ENCODE measurements around the gene ANKMY1.

ANKMY1 gene

GRCh38 chr2:240462073-240462706 is 95.6 kb downstream of the ANKMY1 start:
- no peaks in the 10 kb centered on the region for H3K27me3 ChIP-seq
- no peaks in the 10 kb centered on the region for H3K9me3 ChIP-seq
- no peak overlapping the region for H3K4me3 ChIP-seq (ENCODE audit: low read depth, low read length)
- DNase-seq: peak; percentile 6
- no peaks in the 10 kb centered on the region; the same call in 1 of the 2 replicates for H3K36me3 ChIP-seq
- no peak for TF ChIP-seq CTCF (IDR thresholded peaks at IDR 0.05; ENCODE audit: low read depth, low read length)
- H3K4me1 ChIP-seq: peaks cover 24% of the 10 kb centered on the region

- Histone ChIP-seq H3K4me3 (ENCODE audit: low read depth, low read length) (no peak overlapping the region), H3K36me3 (no peaks in the 10 kb centered on the region; the same call in 1 of the 2 replicates), H3K4me1 (peaks cover 24% of the 10 kb centered on the region), H3K27me3 (no peaks in the 10 kb centered on the region), H3K9me3 (no peaks in the 10 kb centered on the region)
- DNase-seq: peak; percentile 5
- no peak for TF ChIP-seq CTCF (IDR thresholded peaks at IDR 0.05; ENCODE audit: low read depth, low read length)
Observed at GRCh38 chr2:240461471-240462072, 96.2 kb downstream of the ANKMY1 start.

GRCh38 chr2:240460781-240461431 is 96.9 kb downstream of the ANKMY1 start:
- DNase-seq: peak; percentile 23
- Histone ChIP-seq H3K4me3 (ENCODE audit: low read depth, low read length) (no peak overlapping the region), H3K36me3 (no peaks in the 10 kb centered on the region; the same call in 1 of the 2 replicates), H3K4me1 (peaks cover 21% of the 10 kb centered on the region), H3K9me3 (no peaks in the 10 kb centered on the region), H3K27me3 (no peaks in the 10 kb centered on the region)
- TF ChIP-seq CTCF (IDR thresholded peaks at IDR 0.05; ENCODE audit: low read depth, low read length): peak; percentile 18; the same call in 1 of the 2 replicates

- no peaks in the 10 kb centered on the region for H3K36me3 ChIP-seq
- H3K27me3 ChIP-seq: no peaks in the 10 kb centered on the region
- TF ChIP-seq CTCF (IDR thresholded peaks at IDR 0.05; ENCODE audit: low read depth, low read length): no peak
- H3K4me3 ChIP-seq (ENCODE audit: low read depth, low read length): no peak overlapping the region
- no peak for DNase-seq
- H3K9me3 ChIP-seq: no peaks in the 10 kb centered on the region
- peaks cover 21% of the 10 kb centered on the region for H3K4me1 ChIP-seq
Observed at GRCh38 chr2:240460253-240460711, 97.5 kb downstream of the ANKMY1 start.

GRCh38 chr2:240459401-240460252 is 98.2 kb downstream of the ANKMY1 start:
- Histone ChIP-seq H3K4me3 (ENCODE audit: low read depth, low read length) (no peak overlapping the region), H3K36me3 (no peaks in the 10 kb centered on the region), H3K4me1 (peaks cover 21% of the 10 kb centered on the region), H3K27me3 (no peaks in the 10 kb centered on the region), H3K9me3 (no peaks in the 10 kb centered on the region)
- TF ChIP-seq CTCF (IDR thresholded peaks at IDR 0.05; ENCODE audit: low read depth, low read length): no peak
- DNase-seq: peak; percentile 82
